Keratinocyte (primary cell): ENCODE data around the gene IRF2BP1. TPM values are rescaled to one million over a fixed set of nuclear protein-coding genes. Genes with fewer than 3 reads are reported as not detected.

ENCODE experiments used
- DNase-seq: peaks from one replicate; pipeline ENCODE4 v3.0.0-alpha.2; 2011; ENCODE audit warnings: low read depth, missing footprints, low spot score
- FAIRE-seq: peaks from 2 replicates; lab custom pipeline; 2011; peaks lifted over from hg19 to GRCh38; lab: Jason Lieb, UNC
- H2AFZ ChIP-seq: 2 replicates; pipeline ENCODE4 v1.6.0; 2012; ENCODE audit warnings: low read length, control low read depth, inconsistent platforms; ENCODE audit not compliant: control insufficient read depth
- H3K27ac ChIP-seq: 2 replicates; pipeline ENCODE4 v1.5.1; 2011; ENCODE audit warnings: low read length; ENCODE audit not compliant: control insufficient read depth, insufficient read depth
- H3K27me3 ChIP-seq: 3 replicates; pipeline ENCODE4 v1.6.0; 2011; ENCODE audit warnings: low read length; ENCODE audit not compliant: control insufficient read depth, insufficient read depth; ENCODE audit errors: extremely low read depth
- H3K36me3 ChIP-seq, 2 experiments: 2 replicates in 1 of 2; 3 replicates in 1 of 2; pipeline ENCODE4 v1.5.1; 2011; ENCODE audit warnings: low read length in 2 of 2, mild to moderate bottlenecking in 1 of 2; ENCODE audit not compliant: control insufficient read depth in 2 of 2, insufficient read depth in 2 of 2; ENCODE audit errors: extremely low read depth in 1 of 2
- H3K4me1 ChIP-seq: 3 replicates; pipeline ENCODE4 v1.5.1; 2011; ENCODE audit warnings: low read length; ENCODE audit not compliant: control insufficient read depth, insufficient read depth; ENCODE audit errors: extremely low read depth
- H3K4me2 ChIP-seq: 3 replicates; pipeline ENCODE4 v1.6.0; 2011; ENCODE audit warnings: low read depth, low read length; ENCODE audit not compliant: control insufficient read depth, insufficient read depth; ENCODE audit errors: extremely low read depth
- H3K4me3 ChIP-seq, 3 experiments: fragments of 200-600 bp in 1 of 3; sonication (generic) in 1 of 3; 2 replicates in 2 of 3; 3 replicates in 1 of 3; pipeline ENCODE4 v1.5.1; 2011 to 2016; ENCODE audit warnings: low read length in 3 of 3, mild to moderate bottlenecking in 3 of 3, control low read depth in 2 of 3, inconsistent platforms in 1 of 3, low read depth in 1 of 3, mixed read lengths in 1 of 3, mixed run types in 1 of 3, moderate library complexity in 1 of 3; ENCODE audit not compliant: control insufficient read depth in 2 of 3, insufficient read depth in 2 of 3; ENCODE audit errors: extremely low read depth in 1 of 3
- H3K79me2 ChIP-seq: 2 replicates; pipeline ENCODE4 v1.6.0; 2012; ENCODE audit warnings: low read length; ENCODE audit not compliant: control insufficient read depth, insufficient read depth
- H3K9ac ChIP-seq: 3 replicates; pipeline ENCODE4 v1.6.0; 2011; ENCODE audit warnings: low read length; ENCODE audit not compliant: control insufficient read depth, insufficient read depth; ENCODE audit errors: extremely low read depth
- H3K9me1 ChIP-seq: 3 replicates; pipeline ENCODE4 v1.6.0; 2011; ENCODE audit warnings: low read length; ENCODE audit not compliant: control insufficient read depth, insufficient read depth; ENCODE audit errors: extremely low read depth
- H3K9me3 ChIP-seq: 2 replicates; pipeline ENCODE4 v1.5.1; 2012; ENCODE audit warnings: low read depth, low read length; ENCODE audit not compliant: control insufficient read depth
- H4K20me1 ChIP-seq: 3 replicates; pipeline ENCODE4 v1.6.0; 2011; ENCODE audit warnings: low read length; ENCODE audit not compliant: control insufficient read depth, insufficient read depth; ENCODE audit errors: extremely low read depth
- CTCF ChIP-seq, 3 experiments: IDR thresholded peaks in 1 of 3; conservative IDR thresholded peaks in 1 of 3; optimal IDR thresholded peaks in 1 of 3; 2 replicates in 2 of 3; 3 replicates in 1 of 3; pipeline versions ENCODE3 to v1.5.1; 2011; ENCODE audit warnings: low read length in 3 of 3, mild to moderate bottlenecking in 3 of 3, moderate library complexity in 2 of 3, control low read depth in 1 of 3, inconsistent platforms in 1 of 3; ENCODE audit not compliant: insufficient read depth in 2 of 3; ENCODE audit errors: extremely low read depth in 1 of 3
- EZH2 ChIP-seq: IDR thresholded peaks from one replicate; pipeline ENCODE4 v1.6.1; 2012; ENCODE audit warnings: inconsistent platforms, mild to moderate bottlenecking, low read length, moderate library complexity
- dilution Hi-C: fragments of 300-500 bp; cut with MboI; formaldehyde crosslinking; loops from one replicate; pipeline ENCODE4 v1.7.0; 2020; ENCODE audit warnings: low sequenced_read_pairs; ENCODE audit not compliant: extremely low pct_ligation_motif_present
- polyA plus RNA-seq, 5 experiments: library from polyadenylated mRNA; depleted of rRNA in 3 of 5; stranded (reverse) in 3 of 5; stranded (forward) in 1 of 5; unstranded in 1 of 5; fragments of >200 nt; gene quantifications; 1 replicate in 1 of 5; 2 replicates in 3 of 5; 3 replicates in 1 of 5; pipeline versions ENCODE4 v1.2.1 to v1.2.3, GENCODE V29; 2011 to 2012; ENCODE audit warnings: missing spikeins in 2 of 5, low read depth in 1 of 5, low replicate concordance in 1 of 5

The IRF2BP1 gene
- polyA plus RNA-seq, 1 donor (not counting 4 experiments of a cell fraction or from before 2014, with no cell fraction given) = 1.7 TPM

GRCh38 chr19:45854167-45854778 lies 31.7 kb downstream of the IRF2BP1 start:
- no peak overlapping the region for H3K4me2 ChIP-seq
- H3K27ac ChIP-seq = no peak overlapping the region
- H3K9me1 ChIP-seq = no peaks in the 10 kb centered on the region
- dilution Hi-C loops = no loop called here
- FAIRE-seq (no peak), DNase-seq (no peak)
- peaks cover 37 to 38% of the 10 kb centered on the region in 2 experiments for H3K36me3 ChIP-seq
- no peak overlapping the region for H3K4me3 ChIP-seq
- TF ChIP-seq CTCF (optimal IDR thresholded peaks at IDR 0.05 in 1 of 3, IDR thresholded peaks at IDR 0.05 in 1 of 3, conservative IDR thresholded peaks at IDR 0.05 in 1 of 3; ENCODE audit: extremely low read depth in 1 of 3, insufficient read depth in 2 of 3, low read length in 3 of 3) = no peak
- TF ChIP-seq EZH2 = no peak
- H4K20me1 ChIP-seq = no peaks in the 10 kb centered on the region
- no peak overlapping the region for H3K9ac ChIP-seq
- no peaks in the 10 kb centered on the region for H3K4me1 ChIP-seq
- H2AFZ ChIP-seq = no peak overlapping the region
- H3K27me3 ChIP-seq = no peaks in the 10 kb centered on the region
- no peaks in the 10 kb centered on the region for H3K9me3 ChIP-seq
- peaks cover 25% of the 10 kb centered on the region for H3K79me2 ChIP-seq

GRCh38 chr19:45852983-45853382 lies 33.0 kb downstream of the IRF2BP1 start:
- TF ChIP-seq CTCF (optimal IDR thresholded peaks at IDR 0.05 in 1 of 3, IDR thresholded peaks at IDR 0.05 in 1 of 3, conservative IDR thresholded peaks at IDR 0.05 in 1 of 3; ENCODE audit: extremely low read depth in 1 of 3, insufficient read depth in 2 of 3, low read length in 3 of 3) = no peak
- TF ChIP-seq EZH2 = no peak
- dilution Hi-C loops = no loop called here

More at GRCh38 chr19:45852983-45853382, 33.0 kb downstream of the IRF2BP1 start:
- FAIRE-seq = no peak
- Histone ChIP-seq H3K79me2 (peaks cover 18% of the 10 kb centered on the region), H3K4me2 (no peak overlapping the region), H4K20me1 (no peaks in the 10 kb centered on the region), H2AFZ (no peak overlapping the region), H3K27ac (no peak overlapping the region), H3K27me3 (no peaks in the 10 kb centered on the region), H3K9ac (no peak overlapping the region), H3K4me1 (no peaks in the 10 kb centered on the region), H3K9me1 (no peaks in the 10 kb centered on the region), H3K36me3 (peaks cover 38 to 39% of the 10 kb centered on the region in 2 experiments), H3K4me3 (no peak overlapping the region), H3K9me3 (no peaks in the 10 kb centered on the region)
- DNase-seq = no peak
